Measurements from ENCODE around the gene GRM8.

GRCh38 chr7:127233630-127234029 lies 19.1 kb downstream of the GRM8 start:
- no peak for TF ChIP-seq CTCF (IDR thresholded peaks at IDR 0.05)
- no peak for TF ChIP-seq SIN3A (IDR thresholded peaks at IDR 0.05; ENCODE audit: borderline replicate concordance, insufficient read depth, low read depth, low read length)
- TF ChIP-seq POLR2AphosphoS5 (IDR thresholded peaks at IDR 0.05; ENCODE audit: low read depth, low read length): no peak
